Ascending aorta (tissue), 2 donors: ENCODE data around the gene PPP2R5C. TPM values are rescaled to one million over a fixed set of nuclear protein-coding genes. Genes with fewer than 3 reads are reported as not detected.

Experiments
- DNase-seq, 2 donors: peaks; one replicate each; pipeline ENCODE4 v3.0.0-alpha.2; 2019; ENCODE audit warnings: low spot score in 2 of 2
- H3K27ac ChIP-seq, 2 donors: fragments of 200-600 bp; sonication (generic); one replicate each; pipeline ENCODE4 v1.5.1; 2016 to 2017; ENCODE audit warnings: mild to moderate bottlenecking in 1 of 2
- H3K27me3 ChIP-seq: fragments of 200-600 bp; sonication (generic); one replicate; pipeline ENCODE4 v1.5.1; 2017
- H3K36me3 ChIP-seq, 2 donors: fragments of 200-600 bp; sonication (generic); one replicate each; pipeline ENCODE4 v1.5.1; 2016
- H3K4me1 ChIP-seq, 2 donors: fragments of 200-600 bp; sonication (generic); one replicate each; pipeline ENCODE4 v1.5.1; 2016 to 2017; ENCODE audit warnings: mild to moderate bottlenecking in 1 of 2
- H3K4me3 ChIP-seq, 2 donors: fragments of 200-600 bp; sonication (generic); one replicate each; pipeline ENCODE4 v1.5.1; 2016 to 2017; ENCODE audit warnings: mild to moderate bottlenecking in 1 of 2
- H3K9me3 ChIP-seq, 2 donors: fragments of 200-600 bp; sonication (generic); one replicate each; pipeline ENCODE4 v1.5.1; 2016
- CTCF ChIP-seq, 3 experiments: fragments of 200-600 bp in 2 of 3; fragments of 450-650 bp in 1 of 3; sonication (generic) in 2 of 3; IDR thresholded peaks; one replicate each; pipeline ENCODE4 v1.5.1; 2016 to 2019; ENCODE audit warnings: antibody characterized with exemption in 3 of 3, mild to moderate bottlenecking in 1 of 3, moderate library complexity in 1 of 3
- intact Hi-C: fragments of 100-400 bp; cut with DNase I; formaldehyde crosslinking; loops from one replicate; pipeline ENCODE4 v1.15.1; 2023
- total RNA-seq: library from RNA; depleted of rRNA; stranded (reverse); fragments of >200 nt; gene quantifications from one replicate; pipeline ENCODE4 v1.1.0, GENCODE V29; 2016

The PPP2R5C gene
- total RNA-seq, 1 donor from 2014 or later, result 45.6 TPM

- no peak for TF ChIP-seq CTCF (IDR thresholded peaks at IDR 0.05)
- Histone ChIP-seq H3K9me3 (no peaks in the 10 kb centered on the region), H3K36me3 (peaks cover 7 to 21% of the 10 kb centered on the region in 2 donors), H3K4me3 (no peak overlapping the region), H3K27ac (no peak overlapping the region), H3K27me3 (no peaks in the 10 kb centered on the region), H3K4me1 (no peaks in the 10 kb centered on the region)
- DNase-seq, result no peak
- intact Hi-C loops, result no loop called here
These were observed 98.4 kb downstream of the PPP2R5C start for GRCh38 chr14:101859958-101860357.

- no peak for TF ChIP-seq CTCF (IDR thresholded peaks at IDR 0.05)
- H3K36me3 ChIP-seq, result peaks cover 7 to 21% of the 10 kb centered on the region in 2 donors
- no peaks in the 10 kb centered on the region for H3K4me1 ChIP-seq
- intact Hi-C loops, result no loop called here
- no peak overlapping the region for H3K4me3 ChIP-seq
- no peaks in the 10 kb centered on the region for H3K27me3 ChIP-seq
- H3K27ac ChIP-seq, result no peak overlapping the region
- DNase-seq, result no peak
- no peaks in the 10 kb centered on the region for H3K9me3 ChIP-seq
These were observed 100.0 kb downstream of the PPP2R5C start for GRCh38 chr14:101861464-101861863.

- Histone ChIP-seq H3K9me3 (no peaks in the 10 kb centered on the region), H3K27ac (no peak overlapping the region), H3K27me3 (no peaks in the 10 kb centered on the region), H3K36me3 (peaks cover 6 to 21% of the 10 kb centered on the region in 2 donors), H3K4me1 (no peaks in the 10 kb centered on the region), H3K4me3 (no peak overlapping the region)
- intact Hi-C loops, result no loop called here
- DNase-seq, result no peak
- TF ChIP-seq CTCF (IDR thresholded peaks at IDR 0.05), result no peak
These were observed 100.7 kb downstream of the PPP2R5C start for GRCh38 chr14:101862177-101862576.

- Histone ChIP-seq H3K27ac (no peak overlapping the region), H3K27me3 (no peaks in the 10 kb centered on the region), H3K9me3 (no peaks in the 10 kb centered on the region), H3K4me1 (no peaks in the 10 kb centered on the region), H3K4me3 (no peak overlapping the region), H3K36me3 (peaks cover under 1 to 20% of the 10 kb centered on the region in 2 donors)
- intact Hi-C loops, result no loop called here
- no peak for TF ChIP-seq CTCF (IDR thresholded peaks at IDR 0.05)
- no peak for DNase-seq
These were observed 101.2 kb downstream of the PPP2R5C start for GRCh38 chr14:101862711-101863110.

- no peak overlapping the region for H3K27ac ChIP-seq
- H3K4me1 ChIP-seq, result no peaks in the 10 kb centered on the region
- no peaks in the 10 kb centered on the region for H3K9me3 ChIP-seq
- TF ChIP-seq CTCF (IDR thresholded peaks at IDR 0.05), result no peak
- H3K4me3 ChIP-seq, result no peak overlapping the region
- no peak for DNase-seq
- intact Hi-C loops, result no loop called here
- H3K36me3 ChIP-seq, result peaks cover 0 to 5% of the 10 kb centered on the region in 2 donors
- H3K27me3 ChIP-seq, result no peaks in the 10 kb centered on the region
These were observed 103.8 kb downstream of the PPP2R5C start for GRCh38 chr14:101865288-101865687.

DNA sequence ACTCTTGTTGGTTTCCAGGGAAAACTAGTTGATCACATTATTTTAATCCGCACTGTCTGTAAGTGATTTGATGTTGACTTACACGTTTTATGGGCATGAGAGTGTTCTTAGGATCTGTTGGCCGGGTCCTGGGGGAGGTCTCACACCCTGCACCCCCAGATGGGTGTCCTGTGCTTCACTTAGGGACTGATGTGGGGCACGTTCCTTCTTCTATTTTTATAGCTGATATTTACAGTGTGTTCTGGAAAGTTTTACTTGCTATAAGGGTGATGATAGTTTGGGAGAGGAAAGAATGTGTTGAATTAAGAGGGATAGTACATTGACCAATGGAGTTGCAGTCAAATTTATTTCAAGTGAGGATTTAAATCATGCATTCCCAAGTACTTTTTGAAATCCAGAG, 106.3 kb downstream of the PPP2R5C start:
- Histone ChIP-seq H3K4me1 (no peaks in the 10 kb centered on the region), H3K27ac (no peak overlapping the region), H3K27me3 (no peaks in the 10 kb centered on the region), H3K9me3 (no peaks in the 10 kb centered on the region), H3K36me3 (peaks cover 0 to 4% of the 10 kb centered on the region in 2 donors), H3K4me3 (no peak overlapping the region)
- DNase-seq, result no peak
- intact Hi-C loops, result no loop called here
- no peak for TF ChIP-seq CTCF (IDR thresholded peaks at IDR 0.05)
